T-helper 1 cell (primary cell): Measurements from ENCODE around the gene SCAF8.
A peak's percentile ranks its signal among the peaks of the same experiment; 100 is the strongest.

Source experiments
- DNase-seq, 5 donors: peaks; one replicate each; pipeline ENCODE4 v3.0.0-alpha.2; 2012 to 2020

The SCAF8 gene

DNA sequence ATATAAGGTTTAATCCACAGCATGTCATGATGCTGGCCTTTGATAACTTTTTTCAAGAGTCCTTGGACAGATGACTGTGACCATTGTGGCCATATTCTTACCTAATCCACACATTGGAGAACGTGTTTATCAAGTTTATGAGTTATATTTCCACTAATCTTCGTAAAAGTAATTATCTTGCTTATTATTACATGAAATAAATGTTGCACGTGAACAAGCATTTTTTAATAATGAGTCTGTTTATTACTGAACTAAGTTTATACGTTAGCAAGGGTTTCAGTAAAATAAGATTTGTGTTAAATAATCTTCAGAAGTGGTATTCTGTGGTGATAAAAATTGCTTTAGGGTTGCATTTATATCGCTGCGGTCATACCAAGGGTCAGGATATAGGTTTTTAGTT is 107.1 kb downstream of the SCAF8 start:
- DNase-seq, result no peak

DNA sequence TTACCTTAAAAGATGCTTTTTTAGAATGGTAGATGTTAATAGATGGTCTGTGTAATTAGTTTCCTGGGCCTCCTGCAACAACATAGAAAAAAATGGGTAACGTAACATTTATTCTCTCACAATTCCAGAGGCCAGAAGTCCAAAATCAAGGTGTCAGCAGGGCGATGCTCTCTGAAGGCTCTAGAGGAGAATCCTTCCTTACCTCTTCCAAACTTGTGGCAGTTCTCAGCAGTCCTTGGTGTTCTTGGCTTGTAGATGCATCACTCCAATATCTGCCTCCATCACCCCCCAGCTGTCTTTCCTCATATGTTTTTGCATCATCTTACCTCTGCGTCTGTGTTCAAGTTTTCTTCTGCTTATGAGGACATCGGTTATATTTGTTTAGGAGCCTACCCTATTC is 107.9 kb downstream of the SCAF8 start:
- DNase-seq, result no peak

DNA sequence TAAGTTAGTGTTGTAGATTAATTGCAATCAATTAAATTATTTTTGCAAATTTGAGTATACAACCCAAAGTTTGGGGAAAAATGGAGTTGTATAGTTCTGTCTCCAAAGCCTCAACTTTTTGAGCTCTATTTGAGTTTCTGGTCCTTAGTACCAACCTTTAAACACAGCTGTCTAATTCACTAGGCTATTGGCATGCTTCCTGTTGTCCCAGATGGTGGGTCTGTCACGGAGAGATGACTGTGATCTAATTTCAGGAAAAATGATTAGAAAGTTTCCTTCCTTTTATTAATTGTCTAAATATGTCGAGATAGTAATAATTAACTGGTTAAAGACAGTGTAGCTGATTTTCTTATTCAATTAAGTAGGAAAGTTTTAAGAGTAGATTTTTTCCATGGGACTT is 109.6 kb downstream of the SCAF8 start:
- no peak for DNase-seq

DNA sequence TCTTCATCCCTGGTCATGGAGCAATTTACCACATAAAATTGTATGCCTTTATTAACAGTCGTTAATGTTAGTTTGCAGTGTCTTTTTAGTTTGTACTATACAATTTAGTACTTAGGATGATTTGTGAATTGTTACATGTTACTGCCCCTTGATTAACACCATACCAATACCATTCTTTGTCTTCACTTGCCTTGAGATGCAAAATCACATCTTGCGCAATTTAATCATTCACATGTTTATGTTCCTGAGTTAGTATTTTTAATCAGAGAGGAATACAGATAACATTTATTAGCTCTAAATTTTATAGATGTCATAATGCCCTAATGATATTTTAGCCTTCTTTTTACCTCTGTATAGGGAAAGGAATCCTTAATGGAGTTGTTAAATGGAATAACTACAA is 114.1 kb downstream of the SCAF8 start:
- DNase-seq, result no peak

DNA sequence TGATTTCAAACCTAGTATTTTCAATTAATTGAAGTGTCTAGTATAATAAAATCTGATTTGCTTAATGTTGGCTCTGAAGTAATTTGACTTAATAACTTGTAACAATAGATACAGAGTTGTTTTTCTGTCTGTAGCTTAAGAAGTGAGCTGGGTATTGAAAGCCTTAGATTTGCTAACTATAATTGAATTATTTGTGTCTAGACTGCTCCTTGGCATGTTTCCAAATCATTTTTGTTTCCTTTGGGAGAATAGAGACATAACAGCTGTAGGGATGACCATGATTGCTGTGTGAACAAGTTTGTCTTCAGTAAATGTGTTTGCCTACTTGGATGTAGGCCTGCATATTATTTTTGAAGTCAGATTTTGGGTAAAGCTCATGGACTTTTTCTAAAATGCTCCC is 115.4 kb downstream of the SCAF8 start:
- no peak for DNase-seq

DNA sequence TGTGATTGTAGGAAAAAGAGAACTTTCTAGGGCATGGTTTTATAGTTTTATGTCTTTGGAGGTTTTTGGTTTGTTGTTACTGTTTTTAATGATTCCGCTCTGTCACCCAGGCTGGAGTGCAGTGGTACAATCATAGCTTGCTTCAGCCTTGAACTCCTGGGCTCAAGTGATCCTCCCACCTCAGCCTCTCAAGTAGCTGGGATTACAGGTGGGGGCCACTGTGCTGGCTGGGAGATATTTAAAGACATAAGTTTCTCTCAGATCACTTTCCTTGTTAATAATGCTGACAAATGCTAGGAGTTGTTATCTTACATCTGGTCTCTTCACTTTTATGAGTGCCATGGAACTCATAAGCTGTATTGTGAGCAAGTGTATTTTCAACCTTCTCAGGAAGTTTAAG is 116.3 kb downstream of the SCAF8 start:
- no peak for DNase-seq

DNA sequence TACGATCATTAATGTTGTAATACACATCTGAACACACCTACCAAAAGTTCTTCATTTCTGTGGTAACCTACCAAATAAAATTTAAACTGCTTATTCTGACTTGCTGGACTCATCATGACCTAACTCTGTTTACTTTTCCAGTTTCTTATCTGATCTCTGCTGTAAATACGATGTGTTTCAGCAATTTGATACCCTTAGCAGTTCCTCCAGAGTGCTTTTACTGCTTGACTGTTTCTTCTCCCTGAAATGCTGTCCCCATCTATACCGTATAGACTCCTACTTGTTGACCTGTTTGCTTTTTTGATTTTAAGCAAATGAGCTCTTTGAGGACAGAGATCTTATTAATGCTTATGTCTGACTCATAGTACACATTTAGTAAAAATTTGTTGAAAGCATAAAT is 119.5 kb downstream of the SCAF8 start:
- DNase-seq, result no peak

DNA sequence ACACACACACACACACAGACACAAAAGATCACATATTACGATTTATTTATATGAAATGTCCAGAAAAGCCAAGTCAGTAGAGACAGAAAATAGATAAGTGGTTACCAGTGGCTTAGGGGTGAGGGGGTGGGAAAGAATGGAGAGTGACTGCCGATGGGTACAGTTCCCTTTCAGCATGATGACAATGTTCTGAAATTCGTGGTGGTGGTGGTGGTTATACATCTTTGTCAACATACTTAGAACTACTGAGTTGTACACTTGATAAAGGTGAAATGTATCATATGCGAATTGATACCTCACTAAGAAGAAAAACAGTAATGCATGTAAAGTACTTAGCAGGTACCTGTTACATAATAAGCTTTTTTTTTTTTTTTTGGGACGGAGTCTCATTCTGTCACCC is 124.3 kb downstream of the SCAF8 start:
- DNase-seq, result no peak

DNA sequence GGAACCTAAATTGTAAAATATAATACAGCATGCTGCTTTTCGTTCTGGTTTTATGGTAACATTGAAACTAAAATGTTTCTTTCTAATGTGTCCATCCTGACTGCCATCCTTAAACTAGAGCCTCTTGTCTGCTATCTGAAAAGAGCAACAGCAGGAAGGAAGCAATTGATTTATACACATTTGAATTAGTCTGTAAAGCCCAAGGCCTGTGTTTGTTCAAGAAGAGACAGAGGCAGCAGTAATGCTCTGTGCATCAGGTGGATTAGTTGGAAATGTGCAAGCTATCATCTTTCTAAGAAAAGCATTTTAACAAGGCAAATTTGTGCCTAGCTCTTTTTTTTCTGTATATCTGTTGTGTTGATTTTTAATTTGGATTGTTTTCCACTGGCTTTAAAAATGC is 128.6 kb downstream of the SCAF8 start:
- DNase-seq, result no peak

DNA sequence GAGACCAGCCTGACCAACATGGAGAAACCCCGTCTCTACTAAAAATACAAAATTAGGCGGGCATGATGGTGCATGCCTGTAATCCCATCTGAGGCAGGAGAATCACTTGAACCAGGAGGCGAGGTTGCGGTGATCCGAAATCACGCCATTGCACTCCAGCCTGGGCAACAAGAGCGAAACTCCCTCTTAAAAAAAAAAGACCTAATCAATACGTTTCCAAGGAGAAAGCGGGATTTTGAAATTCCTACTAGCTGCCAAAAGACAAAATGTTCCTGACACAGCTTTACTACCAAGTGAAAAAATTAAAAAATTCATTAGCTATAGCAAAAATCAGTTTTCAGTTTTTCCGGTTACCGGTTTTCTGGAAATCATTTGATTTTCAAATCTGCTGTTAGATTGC is 129.3 kb downstream of the SCAF8 start:
- DNase-seq, result no peak

DNA sequence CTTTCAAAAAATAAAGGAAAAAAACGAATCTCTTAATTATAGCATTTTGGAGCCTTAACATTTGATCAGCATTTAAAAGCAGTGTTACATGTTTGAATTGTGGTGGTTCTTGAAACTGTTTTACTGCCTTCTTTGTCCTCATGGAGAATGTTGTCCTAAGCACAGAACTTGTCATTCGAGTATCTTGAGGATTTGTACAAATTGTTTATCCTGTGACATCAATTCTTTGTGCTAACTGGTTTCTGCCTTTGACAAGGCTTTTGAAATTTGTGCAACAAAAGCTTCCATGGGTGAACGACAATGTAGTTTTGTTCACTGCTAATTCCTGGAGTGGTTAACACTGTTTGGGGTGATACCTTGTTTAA is 130.8 kb downstream of the SCAF8 start:
- no peak for DNase-seq

DNA sequence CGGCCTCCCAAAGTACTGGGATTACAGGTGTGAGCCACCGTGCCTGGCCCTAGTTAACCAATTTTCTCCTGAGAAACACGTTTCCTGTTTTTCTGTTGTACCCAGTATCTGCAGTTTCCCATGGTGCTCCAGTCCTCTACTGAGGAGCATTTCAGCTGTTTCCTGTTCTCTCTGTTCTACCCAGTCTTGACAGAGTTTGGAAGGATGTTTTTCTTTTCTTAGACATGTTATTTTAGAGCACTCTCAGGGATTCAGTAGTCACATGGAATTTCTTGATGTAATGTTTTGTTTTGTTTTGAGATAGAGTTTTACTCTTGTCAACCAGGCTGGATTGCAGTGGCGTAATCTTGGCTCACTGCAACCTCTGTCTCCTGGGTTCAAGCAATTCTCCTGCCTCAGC is 132.1 kb downstream of the SCAF8 start:
- no peak for DNase-seq

DNA sequence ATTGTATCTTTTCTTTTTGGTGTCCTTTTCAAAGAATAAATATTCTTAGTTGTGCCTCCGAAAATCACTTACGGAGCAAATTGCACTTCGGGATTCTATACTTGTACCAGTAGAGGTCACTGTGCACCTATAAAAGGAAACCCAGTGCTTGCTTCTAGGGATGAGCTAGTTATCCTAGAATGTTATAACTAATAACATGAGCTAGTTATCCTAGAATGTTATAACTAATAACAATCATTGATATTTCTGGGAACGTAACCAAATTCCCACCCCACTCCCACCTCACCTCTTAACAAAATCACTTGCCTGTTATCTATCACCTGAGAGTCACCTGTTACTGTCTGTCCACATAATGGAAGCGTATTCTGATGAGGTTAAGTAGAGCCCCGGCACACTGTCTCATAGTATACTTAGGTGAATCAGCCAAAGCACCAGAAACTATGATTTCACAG is 135.0 kb downstream of the SCAF8 start:
- DNase-seq, result peak in 1 of 5 donors; percentile 5

DNA sequence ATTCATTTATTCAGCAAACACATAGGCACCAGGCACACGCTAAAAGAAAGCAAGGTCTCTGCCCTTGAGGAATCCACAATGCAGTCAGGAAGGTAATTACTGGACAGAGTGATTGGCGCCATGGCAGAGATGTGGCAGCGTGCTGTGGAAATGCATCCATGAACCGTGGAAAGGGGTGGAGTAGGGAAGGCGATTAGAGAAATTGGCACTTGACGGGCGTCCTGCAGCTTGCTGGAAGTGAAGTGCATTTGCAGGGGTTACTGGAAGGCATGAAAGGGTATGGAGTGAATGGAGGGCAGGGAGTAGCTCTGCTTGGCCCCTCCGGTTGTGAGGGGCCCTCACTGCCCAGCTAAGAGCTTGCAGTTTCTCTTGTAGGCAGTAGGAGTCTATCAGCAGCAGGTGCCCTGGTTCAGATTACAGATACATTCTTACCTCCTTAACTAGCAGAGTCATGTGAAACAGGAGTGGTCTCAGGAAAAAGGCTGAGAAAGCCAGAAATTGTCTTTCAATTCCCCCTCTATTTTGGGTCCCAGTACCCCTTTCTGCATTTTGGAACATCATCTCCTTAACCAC is 139.4 kb downstream of the SCAF8 start:
- no peak for DNase-seq

DNA sequence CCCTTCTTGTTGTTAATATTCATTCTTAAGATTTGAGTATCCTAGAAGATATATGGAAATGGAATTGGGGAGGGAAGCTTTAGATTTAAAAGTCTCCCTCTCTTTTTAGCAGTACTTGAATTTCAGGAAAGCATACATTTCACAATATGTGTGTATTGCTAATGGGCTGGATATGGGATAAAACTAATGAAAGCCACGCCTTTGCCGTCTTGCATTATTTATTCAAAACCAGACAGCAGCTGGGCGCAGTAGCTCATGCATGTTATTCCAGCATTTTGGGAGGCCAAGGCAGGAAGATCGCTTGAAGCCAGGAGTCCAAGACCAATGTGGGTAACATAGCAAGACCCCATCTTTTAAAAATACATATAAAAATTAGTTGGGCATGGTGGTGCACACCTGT is 140.3 kb downstream of the SCAF8 start:
- DNase-seq, result no peak

DNA sequence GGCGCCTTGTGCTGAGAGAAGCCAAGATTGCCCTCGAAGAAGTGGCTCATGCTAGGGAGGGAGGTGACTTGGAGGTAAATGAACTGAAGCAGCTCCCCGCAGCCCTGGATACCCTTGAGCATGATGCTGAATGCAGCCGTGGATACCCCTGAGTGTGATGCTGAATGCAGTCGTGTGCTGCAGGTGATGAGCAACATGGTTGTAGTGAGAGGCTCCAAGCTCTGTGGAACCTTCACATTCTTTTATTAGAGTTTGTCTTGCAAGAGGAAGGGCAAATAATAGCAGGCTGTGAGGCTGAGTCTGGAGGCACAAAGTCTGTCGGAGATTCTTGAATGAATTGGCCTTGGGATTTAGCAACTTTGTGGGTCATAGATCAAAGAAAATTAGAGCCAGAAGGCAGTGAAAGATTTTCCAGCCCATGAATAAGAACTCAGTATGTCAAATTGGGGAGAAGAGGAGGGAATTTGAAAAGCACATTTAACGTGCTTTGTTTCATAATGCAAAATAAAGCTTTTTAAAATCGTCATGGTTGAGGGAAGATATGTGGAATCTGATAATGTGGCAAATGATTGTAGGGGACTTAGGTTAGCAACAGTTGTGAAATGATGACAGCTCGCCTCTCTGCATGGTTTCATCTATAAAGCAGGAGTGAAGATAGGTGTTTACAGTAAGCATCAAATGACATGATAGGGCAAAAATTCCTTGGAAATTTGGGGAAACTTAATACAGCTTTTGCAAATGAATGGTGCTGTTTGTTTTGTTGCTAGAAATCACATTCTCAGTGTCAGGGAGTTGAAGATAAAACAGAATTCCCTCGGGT is 141.8 kb downstream of the SCAF8 start:
- DNase-seq, result no peak

DNA sequence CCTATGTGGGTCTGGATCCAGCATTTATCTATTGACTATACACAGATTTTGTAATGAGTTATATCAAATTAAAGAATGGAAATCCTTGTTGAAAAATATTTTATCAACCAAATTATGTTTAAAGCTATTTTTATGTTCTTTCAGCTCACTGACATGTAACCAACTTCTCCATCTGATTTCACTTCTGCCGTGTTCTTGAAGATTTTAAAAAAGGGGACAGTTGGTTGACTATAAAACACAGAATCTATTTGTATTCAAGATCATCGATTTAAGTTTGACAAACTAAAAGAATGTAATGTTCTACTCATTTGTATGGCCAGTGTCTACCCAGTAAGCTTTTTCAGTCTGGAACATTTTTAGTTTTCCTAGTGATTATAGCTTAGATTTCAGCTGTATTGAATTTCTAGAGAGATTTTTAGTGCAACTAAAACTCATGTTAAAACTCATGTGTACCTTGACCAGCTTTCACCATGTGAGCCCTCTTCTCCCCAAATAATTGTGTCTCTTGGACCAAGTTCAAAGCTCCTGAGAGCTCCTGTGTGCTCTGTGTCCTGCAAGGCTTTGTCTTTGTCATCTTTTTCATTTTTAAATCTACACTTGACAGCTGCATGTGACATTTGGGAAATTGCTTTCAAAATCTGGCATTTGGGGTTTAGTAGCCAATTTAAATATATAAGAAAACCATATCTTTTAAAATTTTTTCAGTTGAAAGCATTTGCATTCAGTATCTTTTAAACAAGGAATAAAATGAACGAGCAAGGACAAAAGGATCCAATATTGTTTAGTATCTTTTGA is 143.5 kb downstream of the SCAF8 start:
- no peak for DNase-seq

DNA sequence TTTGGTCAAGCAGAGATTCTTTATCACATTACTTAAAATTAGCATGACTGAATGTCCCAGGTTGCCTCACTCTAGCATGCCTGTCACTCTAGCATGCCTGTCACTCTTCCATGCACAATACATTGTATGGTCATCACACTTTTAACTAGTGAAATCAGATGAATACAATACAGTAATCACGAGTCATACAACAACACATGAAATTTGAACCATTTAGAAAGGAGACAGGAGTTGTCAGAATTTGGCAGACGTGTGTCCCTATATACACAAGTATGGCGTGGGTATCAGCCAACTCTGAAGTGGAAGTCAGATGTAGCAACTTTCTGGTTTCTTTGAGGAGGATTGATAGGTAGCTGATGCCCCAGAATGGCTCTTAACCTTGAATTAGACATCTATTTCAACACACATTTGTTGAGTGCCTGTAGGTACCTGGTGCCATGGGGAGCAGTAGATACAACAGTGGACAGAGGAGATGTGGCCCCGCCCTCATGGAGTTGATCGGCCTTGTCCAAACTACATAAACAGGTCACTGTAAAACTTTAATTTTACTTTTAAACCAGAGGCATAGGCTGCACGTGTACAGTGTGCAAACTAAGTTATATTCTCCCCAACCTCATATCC is 145.8 kb downstream of the SCAF8 start:
- DNase-seq, result no peak

DNA sequence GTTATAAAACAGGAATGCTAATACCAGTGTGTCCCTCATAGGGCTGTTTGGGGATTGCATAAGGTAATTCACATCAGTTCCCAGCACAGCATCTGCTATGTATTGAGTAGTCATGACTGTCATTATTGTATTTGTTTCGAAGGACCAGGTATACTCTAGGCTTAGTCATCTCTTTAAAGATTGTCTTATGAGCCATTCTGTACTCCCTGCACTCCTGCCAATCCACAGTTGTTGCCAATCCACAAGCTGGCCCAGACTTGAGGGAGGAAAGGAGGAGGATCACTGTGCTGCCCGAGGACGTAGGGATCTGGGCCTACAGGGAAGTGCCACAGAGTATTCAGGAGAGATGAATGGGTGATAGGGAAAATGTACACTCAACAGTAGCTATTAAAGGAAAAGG is 148.9 kb downstream of the SCAF8 start:
- no peak for DNase-seq
